ENCODE measurements around the gene CACNA1F.

CACNA1F gene

DNA sequence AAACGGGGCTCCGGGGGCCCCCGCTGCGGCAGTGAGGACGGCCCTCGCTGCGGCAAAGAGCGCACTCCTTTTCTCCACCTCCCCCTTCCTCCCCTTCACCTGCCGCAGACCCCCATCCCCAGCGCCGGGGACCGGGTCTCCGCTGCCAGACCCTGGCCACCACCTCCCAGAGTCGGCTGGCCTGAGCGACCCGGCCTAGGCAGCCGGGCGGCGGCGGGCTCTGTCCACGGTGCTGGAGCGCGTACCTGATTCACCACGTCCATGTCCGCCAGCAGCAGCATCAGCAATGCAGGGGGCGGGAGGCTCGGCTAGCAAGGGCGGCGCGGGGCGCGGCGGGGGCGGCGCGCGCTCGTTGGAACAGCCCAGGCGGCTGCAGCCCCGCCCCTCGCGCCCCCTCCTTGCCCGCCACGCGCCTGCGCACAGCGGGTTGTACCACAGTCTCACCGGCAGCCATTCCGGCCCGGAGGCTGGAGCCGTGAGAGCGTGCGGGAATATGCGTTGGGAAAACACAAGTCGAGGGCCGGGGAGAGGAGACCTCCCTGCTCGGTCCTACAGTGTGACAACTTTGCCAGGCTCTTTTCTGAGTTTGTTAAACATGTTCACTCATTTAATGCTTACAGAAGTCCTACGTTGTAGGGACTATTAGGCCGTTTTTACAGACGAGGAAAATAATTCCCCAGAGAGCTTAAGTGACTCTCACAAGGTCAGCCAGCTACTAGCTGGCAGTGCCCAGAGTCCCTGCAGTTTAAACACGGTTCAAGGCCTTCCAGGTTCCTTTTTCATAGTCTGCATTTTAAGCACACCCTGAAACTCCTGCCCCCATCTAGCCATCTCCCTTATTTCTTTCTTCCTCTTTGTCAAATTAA, 33.0 kb downstream of the CACNA1F start, which contains the start of gene SYP:
Gene SYP, minus strand, starts transcription at position 288 of the 866 bp plus-strand sequence. Its CDS starts 7 bp downstream, at position 281.
- in situ Hi-C loops (cut with MboI; ENCODE audit: low sequenced_read_pairs): no loop called here

DNA sequence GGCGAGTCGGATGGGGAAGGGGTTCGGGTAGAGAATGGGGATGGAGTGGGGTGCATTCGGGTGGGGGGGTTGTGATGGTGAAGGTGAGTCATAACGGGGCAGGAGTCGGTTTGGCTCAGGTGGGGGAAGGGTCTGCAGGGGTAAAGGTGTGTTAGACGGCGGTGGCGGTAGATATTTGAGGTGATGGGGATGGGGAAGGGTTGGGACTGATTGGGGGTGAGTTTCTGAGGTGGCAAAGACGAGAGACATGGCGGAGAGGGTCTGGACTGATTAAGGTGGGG, 33.9 kb downstream of the CACNA1F start:
- in situ Hi-C loops (cut with MboI; ENCODE audit: low sequenced_read_pairs): no loop called here

DNA sequence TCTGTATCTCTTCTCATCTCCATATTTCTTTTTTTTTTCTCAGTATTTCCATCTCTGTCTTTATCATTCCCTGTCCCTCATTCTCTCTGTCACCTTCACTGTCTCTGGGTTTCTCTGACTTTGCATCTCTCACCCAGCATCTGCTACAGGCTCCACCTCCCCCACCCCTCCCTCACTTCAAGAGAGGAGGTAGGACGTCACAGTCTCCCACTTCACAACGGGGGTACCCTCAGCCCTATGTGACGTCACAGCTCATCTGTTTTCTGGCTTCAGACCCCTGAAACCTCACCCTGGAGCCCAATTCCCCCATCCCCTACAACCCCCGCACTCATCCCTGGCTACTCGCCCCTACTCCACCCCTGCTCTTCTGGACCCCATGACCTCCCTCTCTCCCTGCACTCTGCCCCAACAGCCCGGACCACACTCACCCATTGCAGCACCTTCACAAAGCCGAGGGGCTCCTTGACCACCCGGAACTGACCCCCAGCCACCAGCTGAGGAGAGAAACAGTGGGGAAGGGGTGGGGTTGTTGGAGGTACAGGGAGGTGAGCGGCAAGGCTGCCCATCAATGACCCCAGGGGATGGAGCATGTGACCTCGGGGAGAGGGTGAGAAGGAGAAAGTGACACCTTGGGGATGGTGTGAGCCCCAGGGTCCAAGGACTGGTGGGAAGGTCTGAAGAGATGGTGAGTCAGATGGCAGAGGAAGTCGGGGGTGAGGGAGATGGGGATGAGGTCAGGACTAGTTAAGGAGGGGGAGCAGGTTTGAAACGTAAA, 34.4 kb downstream of the CACNA1F start:
- in situ Hi-C loops (cut with MboI; ENCODE audit: low sequenced_read_pairs): no loop called here

GRCh38 chrX:49197543-49198087, 35.5 kb downstream of the CACNA1F start:
- in situ Hi-C loops (cut with MboI; ENCODE audit: low sequenced_read_pairs): no loop called here

GRCh38 chrX:49193542-49193964, 39.6 kb downstream of the CACNA1F start:
- in situ Hi-C loops (cut with MboI; ENCODE audit: low sequenced_read_pairs): no loop called here

DNA sequence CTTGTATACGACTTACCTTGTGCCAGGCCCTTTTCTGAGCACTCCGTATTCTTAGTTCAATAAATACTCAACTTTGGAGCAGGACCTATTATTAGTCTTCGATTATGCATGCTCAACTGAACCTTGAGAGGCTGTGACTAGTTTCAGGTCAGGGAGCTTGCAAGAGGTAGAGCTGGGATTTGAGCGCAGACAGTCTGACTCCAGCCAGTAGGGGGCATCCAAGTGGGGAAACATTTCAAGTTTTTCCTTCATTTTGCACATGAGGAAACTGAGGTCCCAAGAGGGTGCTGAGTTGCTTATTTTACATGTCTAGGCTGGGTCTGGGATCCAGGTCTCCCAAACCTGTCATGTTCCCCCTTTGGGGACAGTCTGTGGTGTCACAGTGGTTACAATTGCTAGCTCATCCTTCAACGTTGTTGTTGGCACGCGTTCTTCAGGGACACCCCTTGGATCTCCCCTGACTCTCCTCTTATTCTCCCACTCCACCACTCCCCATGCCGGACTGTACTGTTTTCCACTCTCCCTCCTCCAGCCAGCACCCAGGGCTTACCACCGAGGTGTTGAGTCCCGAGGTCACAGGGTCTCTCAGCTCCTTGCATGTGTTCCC, 40.3 kb downstream of the CACNA1F start:
- in situ Hi-C loops (cut with MboI; ENCODE audit: low sequenced_read_pairs): no loop called here

DNA sequence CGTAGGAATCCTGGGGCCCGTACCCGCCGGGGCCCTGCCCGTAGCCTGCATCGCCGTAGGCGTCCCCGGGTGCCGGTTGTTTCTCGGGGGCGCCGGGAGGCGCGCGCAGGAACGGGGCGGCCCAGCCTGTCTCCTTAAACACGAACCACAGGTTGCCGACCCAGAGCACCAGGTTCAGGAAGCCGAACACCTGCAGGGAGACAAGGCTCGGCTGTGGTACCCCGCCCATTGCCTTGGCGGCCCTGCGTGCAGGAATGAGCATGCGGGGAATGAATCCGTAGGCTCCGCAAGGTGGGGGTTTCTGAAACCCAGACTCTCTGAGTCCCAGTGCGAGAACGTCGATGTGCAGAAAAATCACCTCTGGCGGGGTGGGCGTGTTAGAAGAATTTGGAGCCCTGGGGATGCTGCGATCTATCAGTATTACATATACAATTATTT, 41.5 kb downstream of the CACNA1F start:
- in situ Hi-C loops (cut with MboI; ENCODE audit: low sequenced_read_pairs): no loop called here

DNA sequence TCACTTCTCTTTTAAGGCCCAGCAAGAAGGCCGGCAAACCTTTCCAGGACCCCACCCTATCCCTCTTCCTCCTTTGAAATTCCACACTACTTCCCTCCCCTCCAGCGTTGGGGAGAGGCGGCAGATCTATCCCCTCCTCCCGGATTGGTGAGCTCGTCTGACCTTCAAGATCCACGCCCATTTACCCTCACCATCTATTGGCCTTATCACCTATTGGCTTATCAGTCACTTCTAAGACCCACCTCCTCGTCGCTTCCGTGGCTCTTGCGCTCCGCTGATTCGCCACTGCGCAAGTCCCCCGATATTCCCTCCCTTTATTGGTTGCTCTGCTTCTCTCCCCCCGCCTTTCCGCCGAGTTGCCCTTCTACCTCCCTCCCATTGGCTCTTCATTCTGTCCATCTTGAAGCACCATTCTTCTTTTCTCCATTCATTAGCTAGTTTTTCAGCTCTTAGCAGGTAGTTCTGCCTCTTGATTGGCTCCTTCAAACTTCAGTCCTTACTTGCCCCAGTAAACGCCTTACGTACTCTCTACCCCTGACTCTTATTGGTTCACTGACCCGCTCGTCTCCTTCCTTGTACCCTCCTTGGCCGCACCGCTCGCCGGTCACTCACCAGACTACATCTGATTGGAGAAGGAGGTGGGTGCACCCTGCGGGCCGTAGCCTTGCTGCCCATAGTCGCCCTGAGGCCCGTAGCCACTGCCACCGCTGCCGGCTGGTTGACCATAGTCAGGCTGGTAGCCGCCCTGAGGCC, 42.1 kb downstream of the CACNA1F start:
- in situ Hi-C loops (cut with MboI; ENCODE audit: low sequenced_read_pairs): no loop called here

GRCh38 chrX:49189606-49190005, 43.5 kb downstream of the CACNA1F start:
- in situ Hi-C loops (cut with MboI; ENCODE audit: low sequenced_read_pairs): no loop called here

DNA sequence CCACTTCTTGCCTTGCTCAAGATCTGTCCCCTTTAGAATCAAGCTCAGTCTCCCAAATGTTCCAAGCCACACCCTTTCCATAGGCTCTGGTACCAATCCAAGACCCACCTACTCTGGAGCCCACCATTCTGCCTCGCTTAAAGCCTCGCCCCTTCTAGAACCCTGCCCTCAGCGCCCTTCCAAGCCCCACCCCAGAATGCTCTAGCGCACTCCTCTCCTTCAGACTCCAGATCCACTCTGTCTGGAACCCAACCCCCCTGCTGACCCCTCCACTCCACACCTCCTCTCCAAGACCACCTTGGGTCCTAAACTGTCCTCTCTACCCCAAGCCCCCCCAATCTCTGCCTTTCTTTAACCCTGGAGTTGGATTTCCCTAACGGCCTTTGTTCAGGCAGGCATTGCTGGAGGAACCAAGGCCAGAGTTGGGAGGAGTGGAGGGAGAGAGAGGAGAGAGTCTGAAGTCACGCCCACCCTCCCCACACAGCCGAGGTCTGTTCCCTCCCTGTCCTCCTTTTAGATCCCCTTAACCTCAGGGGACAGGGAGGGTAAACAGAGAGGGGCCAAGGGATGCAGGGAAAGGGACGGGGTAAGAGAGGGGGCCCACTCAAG, 44.6 kb downstream of the CACNA1F start:
- in situ Hi-C loops (cut with MboI; ENCODE audit: low sequenced_read_pairs): no loop called here

GRCh38 chrX:49187526-49187925, 45.6 kb downstream of the CACNA1F start:
- in situ Hi-C loops (cut with MboI; ENCODE audit: low sequenced_read_pairs): no loop called here

GRCh38 chrX:49187028-49187394, 46.1 kb downstream of the CACNA1F start:
- in situ Hi-C loops (cut with MboI; ENCODE audit: low sequenced_read_pairs): no loop called here

DNA sequence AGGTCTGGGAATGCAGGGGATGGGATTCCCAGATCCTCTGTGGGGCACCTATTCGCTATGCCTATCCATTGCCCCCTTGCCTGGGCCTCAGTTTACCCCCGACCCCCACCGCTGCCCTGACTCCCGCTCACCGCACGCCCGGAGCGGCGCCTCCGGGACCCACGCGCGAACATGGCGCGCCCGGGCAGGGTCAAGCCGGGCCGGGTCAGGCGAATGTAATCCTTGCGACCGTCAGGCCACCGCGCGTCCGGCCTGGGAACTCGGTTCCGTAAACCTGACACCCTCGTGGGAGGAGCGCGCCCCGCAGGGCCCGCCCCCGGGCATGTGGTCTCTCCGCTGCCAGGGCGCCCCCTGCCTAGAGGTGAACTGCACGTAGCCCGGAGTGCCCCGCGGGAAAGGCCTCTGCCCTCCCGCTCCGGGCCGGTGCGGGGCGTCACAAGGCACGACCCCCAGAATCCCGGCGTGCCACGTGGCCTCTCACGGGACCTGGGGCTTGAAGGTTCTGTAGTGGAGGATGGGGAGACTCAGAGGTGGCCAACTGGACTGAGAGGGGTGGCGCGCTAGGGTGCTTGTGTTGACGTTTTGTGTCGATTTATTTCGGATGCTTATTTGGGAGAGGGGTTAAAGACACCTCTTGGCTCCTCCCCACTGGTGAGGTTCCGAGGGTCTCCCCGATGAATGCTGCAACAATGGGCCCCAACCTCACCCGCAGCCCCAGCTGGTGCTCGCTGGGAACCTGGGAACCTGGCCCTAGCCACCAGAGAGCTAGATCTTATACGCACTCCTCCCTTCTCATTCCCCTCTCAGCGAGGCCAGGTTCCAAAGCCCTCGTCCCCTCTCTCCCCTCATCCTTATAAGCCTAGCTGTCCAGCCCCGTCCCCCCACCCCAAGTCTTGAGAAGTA, 46.8 kb downstream of the CACNA1F start, which contains the start of gene PRICKLE3:
Gene PRICKLE3, minus strand, starts transcription at position 249 of the 903 bp plus-strand sequence. Its CDS starts 76 bp downstream, at position 173.
- in situ Hi-C loops (cut with MboI; ENCODE audit: low sequenced_read_pairs): no loop called here

- in situ Hi-C loops (cut with MboI; ENCODE audit: low sequenced_read_pairs): no loop called here
Observed at GRCh38 chrX:49184294-49185281, 48.6 kb downstream of the CACNA1F start.

- in situ Hi-C loops (cut with MboI; ENCODE audit: low sequenced_read_pairs): no loop called here
Observed at GRCh38 chrX:49183701-49184281, 49.3 kb downstream of the CACNA1F start.

DNA sequence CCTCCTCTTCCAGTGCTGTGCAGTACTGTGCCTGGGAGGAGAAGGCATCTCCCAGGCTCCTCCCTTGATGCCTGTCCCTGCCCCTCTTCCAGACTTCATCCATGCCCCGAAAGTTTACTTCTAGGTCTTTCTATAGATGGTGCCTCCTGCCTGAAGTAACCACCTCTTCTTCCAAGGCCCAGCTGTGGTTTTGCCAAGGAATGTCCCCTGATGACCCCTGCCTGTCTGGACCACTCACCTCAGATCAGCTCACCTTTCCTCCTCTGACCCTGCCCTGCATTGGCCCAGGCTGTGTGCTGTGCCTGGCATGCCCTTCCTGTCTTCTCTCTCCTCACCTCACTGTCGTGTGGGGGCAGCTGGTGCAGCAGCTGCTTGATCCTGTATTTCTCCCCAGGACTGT, 53.8 kb downstream of the CACNA1F start:
- in situ Hi-C loops (cut with MboI; ENCODE audit: low sequenced_read_pairs): no loop called here

- in situ Hi-C loops (cut with MboI; ENCODE audit: low sequenced_read_pairs): no loop called here
Observed at GRCh38 chrX:49178537-49178936, 54.6 kb downstream of the CACNA1F start.
